Astrocyte of the cerebellum (primary cell): ENCODE measurements around the gene QPRT.

Experiments used
- DNase-seq: peaks from one replicate; pipeline ENCODE4 v3.0.0-alpha.2; 2011; ENCODE audit warnings: low read depth
- H3K4me3 ChIP-seq: 2 replicates; pipeline ENCODE4 v1.5.1; 2011; ENCODE audit warnings: mild to moderate bottlenecking, low read depth, low read length, moderate library complexity
- CTCF ChIP-seq: IDR thresholded peaks from 2 replicates; pipeline ENCODE4 v1.5.1; 2012; ENCODE audit warnings: low read length, low read depth, moderate library complexity, mild to moderate bottlenecking; ENCODE audit errors: missing control alignments
- in situ Hi-C: cut with HindIII; loops from 2 replicates; pipeline ENCODE4 v1.10.0; 2017; ENCODE audit warnings: low sequenced_read_pairs

Gene QPRT

GRCh38 chr16:29668267-29668666 is 10.7 kb upstream of the QPRT start:
- no peak for DNase-seq
- no peak for TF ChIP-seq CTCF
- H3K4me3 ChIP-seq = no peak overlapping the region
- in situ Hi-C loops = no loop called here

- DNase-seq = no peak
- TF ChIP-seq CTCF = no peak
- no peak overlapping the region for H3K4me3 ChIP-seq
- in situ Hi-C loops = no loop called here
Measured at GRCh38 chr16:29673501-29673900, 5.5 kb upstream of the QPRT start.

GRCh38 chr16:29674188-29674587 is 4.8 kb upstream of the QPRT start:
- DNase-seq = peak; percentile 22
- H3K4me3 ChIP-seq = no peak overlapping the region
- no peak for TF ChIP-seq CTCF
- in situ Hi-C loops = no loop called here

GRCh38 chr16:29675811-29676643 is 3.0 kb upstream of the QPRT start:
- no peak for DNase-seq
- TF ChIP-seq CTCF = no peak
- H3K4me3 ChIP-seq = no peak overlapping the region
- in situ Hi-C loops = no loop called here

- no peak for DNase-seq
- no peak overlapping the region for H3K4me3 ChIP-seq
- in situ Hi-C loops = no loop called here
- no peak for TF ChIP-seq CTCF
Measured at GRCh38 chr16:29676989-29677785, 1.8 kb upstream of the QPRT start.

- H3K4me3 ChIP-seq = no peak overlapping the region
- in situ Hi-C loops = no loop called here
- no peak for DNase-seq
Measured at GRCh38 chr16:29680180-29680598, 1.2 kb downstream of the QPRT start.

More at GRCh38 chr16:29680180-29680598, 1.2 kb downstream of the QPRT start:
- no peak for TF ChIP-seq CTCF
